Stimulated activated CD8-positive, alpha-beta memory T cell treated with anti-CD3 and anti-CD28 coated beads, Interleukin-4, amount 100 ng/mL, for 24 hours (primary cell): Measurements from ENCODE around the gene MGME1.

Experiments used
- DNase-seq: peaks from one replicate; pipeline ENCODE4 v3.0.0-alpha.2; 2020; ENCODE audit warnings: low read depth

Gene MGME1

DNA sequence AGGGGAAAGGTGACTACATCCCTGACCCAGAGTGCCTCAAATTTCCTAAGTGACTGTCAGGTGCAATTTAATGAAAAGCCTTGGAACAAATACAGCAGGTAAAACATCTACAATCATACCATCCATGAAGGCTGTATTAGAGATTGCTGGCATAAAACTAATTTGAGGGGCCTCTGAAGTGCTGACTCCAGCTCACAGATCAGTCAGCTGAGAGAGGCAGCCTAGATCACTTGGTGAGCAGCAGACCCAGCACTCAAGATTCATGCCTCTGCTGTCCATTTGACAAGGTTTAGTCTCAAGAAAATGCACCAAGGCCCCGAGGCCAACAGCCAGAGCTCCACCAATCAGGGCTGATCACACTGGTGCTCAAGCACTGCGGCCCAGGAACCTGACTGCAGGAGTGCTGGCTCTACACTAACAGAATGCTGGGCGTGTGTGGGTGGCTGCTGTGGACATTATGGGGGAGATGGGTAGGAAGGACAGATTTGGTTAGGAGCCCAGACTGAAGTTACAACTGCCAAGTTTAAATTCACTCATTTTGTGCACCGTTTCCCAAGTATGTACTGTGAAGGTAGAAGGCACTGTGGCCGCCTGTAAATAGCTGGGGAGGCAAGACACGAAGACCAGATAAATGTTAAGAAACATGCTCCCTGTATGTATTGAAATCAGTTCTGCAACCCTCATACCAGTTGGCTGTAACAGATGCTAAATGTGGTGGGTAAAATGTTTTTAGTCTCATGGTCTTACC, 28.4 kb upstream of the MGME1 start:
- DNase-seq = no peak

DNA sequence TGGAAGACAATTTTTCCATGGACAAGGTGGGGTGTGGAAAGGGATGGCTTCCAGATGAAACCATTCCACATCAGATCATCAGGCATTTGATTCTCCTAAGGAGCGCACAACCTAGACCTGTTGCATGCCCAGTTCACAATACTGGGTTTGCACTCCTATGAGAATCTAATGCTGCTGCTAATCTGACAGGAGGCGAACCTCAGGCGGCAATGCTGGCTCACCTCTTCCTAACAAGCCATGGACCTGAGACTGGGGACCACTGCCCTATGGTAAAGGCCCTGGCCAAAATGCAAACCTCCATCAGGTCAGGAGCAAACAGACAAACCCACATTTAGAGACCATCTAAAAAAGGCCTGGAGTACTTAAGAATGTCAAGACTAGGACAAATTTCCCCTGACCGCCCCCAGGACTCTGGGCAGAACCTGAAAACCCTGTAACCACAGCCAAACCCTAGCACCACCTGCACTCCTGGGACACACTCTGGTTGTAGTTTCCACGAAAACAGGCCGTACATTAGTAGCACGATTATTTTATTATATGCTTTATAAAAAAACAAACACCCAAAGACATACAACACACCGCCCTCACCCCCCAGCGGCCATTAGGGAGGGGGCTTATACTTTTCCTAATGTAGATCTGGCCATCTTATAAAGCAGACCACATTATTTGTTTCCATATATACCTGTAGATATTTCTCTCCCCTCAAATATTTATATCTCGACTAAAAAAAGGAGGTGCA, 27.6 kb upstream of the MGME1 start:
- no peak for DNase-seq

DNA sequence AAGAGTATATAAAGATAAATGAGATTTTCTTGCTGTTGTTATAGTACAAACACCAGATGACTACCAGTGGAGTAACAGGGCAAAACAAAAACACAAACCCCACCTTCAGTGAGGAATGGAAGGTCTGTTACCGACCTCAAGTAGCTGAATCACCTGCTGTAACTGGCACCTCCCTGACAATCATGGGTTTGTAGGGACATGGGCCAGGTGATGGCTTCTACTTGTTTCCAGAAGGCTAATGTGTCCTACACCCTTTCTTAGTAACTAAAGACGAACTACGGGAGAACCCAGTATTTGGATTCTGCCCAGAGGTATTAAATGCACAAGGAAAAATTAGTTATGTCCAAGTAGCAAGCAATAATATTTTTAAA, 27.0 kb upstream of the MGME1 start:
- no peak for DNase-seq

DNA sequence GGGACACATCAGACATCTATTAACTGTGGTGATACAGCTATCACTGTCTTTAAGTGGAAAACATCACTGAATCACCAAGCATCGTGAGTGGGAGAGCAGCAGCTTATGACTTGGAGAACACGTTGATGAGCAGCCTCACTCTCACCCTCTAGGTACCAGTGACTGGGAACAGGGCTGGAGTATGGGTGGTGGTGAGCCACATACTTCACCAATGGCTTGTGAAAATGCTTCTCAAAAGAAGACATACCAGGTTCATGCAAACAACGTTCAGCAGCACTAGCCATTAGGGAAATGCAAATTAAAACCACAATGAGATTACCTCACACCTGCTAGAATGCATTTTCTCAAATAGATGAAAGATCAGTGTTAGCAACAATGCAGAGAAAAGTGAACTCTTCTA, 25.5 kb upstream of the MGME1 start:
- DNase-seq = no peak

DNA sequence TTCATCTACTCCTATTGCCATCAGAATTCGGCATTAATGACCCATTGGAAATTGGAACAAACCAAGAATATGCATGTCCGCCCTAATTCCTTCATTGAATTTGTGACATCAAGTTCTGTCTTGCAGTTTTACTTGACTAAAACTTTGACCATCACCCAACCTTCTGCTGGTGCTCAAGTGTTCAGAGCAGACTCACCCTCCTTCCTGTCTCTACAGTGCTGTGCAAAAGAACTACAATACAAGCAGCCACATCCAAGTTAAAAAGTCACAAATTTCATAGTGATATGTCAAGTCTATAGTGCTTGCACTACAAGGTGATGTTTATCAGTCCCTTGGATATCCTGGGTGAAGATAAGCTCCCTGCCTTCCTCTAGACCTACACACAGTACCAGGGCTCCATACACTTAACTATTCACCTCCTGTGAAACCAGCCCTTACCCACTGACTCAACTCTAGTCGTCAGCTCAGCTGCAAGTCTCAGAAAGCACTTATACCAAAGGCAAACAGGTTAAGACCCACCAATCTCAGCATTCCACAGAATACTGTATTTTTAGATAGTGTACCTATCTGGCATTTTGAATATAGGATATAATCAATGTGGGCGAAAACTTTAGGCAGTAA, 23.9 kb upstream of the MGME1 start:
- DNase-seq = no peak

DNA sequence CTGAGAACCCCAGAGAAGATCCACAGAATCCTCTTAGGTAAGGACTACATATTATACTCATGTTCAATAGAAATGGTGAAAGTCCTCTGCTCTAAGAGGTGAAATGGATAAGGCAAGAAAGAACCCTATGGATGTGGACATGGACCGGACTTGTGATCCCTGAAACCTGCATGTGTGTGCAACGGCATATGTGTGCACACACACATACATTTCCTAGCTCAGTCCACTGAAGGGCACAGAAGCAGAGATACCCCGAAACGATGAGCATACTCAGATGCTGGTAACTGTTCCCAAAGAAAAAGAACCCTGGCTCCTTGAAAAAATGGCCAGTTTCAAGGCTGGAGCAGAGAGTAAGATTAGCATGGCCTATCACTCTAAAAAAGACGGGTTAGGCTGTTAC, 22.8 kb upstream of the MGME1 start:
- DNase-seq = no peak

DNA sequence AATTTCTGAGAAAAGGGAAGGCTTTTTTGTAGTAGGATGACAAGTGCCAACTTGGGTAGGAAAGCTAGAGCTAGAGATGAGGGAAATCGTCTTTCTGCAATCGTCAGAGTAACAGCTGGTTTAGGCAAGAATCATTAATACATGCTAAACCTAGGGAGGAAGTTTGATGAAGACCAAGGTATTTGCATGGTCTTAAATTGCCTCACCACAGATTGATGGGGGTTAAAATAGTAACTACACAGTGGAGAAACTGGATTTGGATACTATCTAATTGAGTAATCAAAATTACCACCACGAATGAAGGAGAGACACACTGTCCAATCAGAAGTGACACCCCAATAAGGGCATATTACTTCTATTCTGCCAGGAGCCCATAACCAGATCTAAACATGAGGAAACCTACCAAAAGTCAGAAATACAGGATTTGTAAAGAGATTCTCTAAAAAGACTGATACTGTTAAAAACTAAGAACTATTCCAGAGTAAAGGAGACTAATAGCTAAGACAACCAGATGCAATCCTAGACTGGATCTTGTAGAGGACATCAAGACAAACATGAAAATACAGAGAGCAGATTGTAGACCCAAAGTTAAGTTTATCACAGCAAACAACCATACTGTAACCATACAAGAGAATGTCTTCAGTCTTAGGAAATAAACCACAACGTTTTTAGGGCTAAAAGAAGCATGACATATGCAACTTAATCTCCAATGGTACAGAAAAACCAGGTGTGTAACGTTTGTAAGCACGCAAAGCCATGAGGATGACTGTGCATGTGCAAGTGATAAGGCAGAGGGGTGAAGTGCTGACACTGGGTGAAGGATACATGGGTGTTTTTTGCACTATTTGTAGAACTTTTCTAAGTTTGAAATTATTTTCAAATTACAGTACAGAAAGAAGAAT, 22.0 kb upstream of the MGME1 start:
- DNase-seq = no peak

DNA sequence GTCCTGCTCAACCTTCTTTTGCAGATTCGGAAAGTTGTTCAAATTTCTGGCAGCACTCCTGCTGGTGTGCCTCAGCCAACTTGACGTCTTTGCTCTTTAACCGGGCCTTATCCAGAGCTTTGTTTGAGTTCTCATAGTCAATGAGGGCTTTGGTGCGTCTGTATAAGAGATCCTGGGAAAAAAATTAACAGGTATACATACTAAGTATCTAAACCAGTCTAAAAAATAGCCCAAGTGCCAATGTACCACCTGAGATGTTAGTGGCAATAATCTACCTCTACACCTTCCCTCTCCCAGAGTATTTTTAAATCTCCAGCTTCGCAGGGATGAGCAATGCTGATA, 21.4 kb upstream of the MGME1 start:
- no peak for DNase-seq

DNA sequence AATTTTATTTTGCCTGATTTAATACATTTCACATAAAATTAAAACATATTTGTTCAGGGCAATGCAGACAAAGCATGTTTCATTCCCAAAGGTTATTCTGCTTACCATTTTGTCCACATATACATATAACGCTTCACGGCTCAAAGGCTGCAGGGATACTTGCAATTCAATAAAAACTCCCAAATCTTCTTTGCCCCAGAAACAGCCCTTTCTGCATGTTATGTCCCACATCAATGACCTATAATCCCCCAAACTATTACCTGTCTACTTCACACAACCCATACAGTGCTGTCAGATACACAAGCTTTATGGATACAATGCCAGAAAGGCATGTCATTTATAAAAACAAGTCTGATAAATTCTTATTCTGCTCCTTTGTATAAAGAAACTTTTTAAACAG, 20.4 kb upstream of the MGME1 start:
- DNase-seq = no peak

DNA sequence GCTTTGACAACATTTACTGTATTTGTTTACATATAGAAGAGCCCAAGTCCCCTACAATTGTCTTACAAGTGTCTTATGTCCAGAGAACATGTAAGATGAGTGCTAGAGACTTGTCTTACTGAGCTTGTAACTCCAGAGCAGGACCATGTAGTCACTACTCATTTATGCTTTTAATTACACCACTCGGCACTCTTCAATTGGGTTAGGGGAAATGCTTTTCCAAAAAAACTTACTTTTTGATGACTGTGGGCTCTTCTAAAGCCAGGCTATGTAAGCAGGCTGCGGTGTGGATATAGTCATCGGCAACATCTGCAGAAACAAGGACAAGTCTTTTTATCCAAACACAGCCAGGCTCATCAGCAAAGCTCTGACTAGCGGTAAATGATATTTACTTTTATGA, 18.9 kb upstream of the MGME1 start:
- no peak for DNase-seq

DNA sequence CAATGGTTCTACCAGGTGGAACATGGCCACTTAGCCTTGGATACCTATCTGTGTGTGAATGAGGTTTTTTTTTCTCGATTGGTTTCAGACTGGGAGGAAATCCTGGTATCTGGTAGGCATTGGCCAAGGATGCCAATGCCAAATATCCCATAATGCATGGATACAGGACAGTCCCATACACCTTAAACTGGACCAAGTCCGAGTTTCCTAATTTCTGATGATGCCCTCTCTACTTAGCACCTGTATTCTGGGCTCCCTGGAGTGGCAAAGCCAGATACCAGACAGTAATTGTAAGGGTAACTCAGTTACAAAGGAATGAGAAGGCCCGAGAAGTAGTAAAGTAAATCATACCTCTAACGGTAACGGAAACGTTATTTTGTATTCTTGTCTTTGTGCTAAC, 18.1 kb upstream of the MGME1 start:
- no peak for DNase-seq

DNA sequence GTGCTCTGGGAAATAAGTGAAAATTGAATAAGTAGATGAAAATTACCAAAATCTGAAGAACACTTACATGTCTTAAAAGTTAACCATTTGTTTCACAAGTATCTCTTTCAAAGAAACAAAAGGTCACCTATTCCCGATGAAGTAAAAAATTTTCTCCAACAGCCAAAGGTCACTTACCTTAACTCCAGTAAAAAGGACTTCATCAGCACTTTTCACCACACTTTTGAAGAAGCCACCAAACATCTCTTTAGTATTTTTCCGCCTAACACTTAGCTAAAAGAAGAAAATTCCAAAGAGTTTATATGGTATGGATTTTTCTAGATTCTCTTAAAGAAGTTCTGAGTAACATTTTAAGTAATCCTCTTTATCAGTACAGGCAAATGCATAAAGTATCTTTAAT, 17.5 kb upstream of the MGME1 start:
- no peak for DNase-seq

DNA sequence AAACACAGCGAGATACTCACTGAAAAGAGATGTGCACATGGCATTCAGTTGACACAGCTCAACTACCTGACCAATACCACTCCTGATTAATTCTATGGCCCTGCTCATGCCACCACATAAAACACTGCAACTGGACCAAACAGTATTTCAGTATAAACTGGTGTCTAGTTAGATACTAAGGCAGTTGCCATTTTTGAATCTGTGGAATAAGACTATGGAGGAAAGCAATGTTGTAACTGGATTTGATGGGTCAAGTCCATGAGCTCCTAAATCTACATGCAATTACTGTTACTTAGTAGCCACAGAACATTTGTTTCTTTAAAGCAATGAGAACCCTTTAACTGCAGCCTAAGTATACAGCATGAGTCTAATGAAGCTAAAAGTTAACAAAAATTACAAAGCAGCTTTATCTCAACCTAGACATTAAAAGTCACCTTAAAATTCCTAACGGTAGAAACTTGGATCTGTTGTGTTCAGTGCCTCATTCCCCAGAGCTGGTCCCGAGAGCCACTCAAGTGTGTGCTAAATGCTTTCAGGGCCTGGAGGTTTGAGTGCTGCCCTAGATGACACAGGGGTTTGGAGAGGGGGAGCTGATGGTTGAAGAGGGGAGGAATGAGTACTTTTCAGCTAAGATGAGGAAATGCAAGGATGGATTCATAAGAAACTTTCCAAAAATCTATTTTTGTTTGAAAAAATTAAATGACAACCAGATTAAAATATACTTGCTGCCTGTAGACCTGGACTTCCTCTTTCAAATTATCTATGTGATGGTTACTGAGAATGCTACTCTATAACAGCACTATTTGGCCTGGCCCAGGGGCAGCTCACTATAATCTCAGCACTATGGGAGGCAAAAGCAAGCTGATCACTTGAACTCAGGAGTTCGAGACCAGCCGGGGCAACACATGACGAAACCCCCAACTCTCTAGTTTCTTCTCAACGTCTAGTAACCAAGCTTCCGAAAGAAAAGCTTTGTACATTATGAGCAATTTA, 15.8 kb upstream of the MGME1 start:
- no peak for DNase-seq

DNA sequence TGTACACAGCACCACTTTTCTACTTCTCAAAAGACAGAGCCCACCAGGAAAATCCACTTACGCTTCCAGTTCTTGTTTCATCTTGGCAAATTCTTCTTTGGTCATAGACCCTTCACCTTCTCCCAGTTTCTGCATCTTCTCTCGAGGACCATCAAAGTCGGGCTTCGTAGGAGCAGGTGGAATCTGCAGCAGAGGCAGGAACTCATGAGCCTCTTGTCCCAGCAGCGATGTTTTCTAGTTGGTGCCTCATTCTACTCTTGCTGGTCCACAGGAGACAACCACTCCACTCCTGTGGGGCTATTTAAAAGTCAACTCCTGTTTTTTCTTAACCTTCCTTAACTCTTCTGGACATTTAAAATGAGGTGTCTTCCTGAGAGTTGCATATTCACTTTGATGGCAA, 14.9 kb upstream of the MGME1 start:
- DNase-seq = no peak

DNA sequence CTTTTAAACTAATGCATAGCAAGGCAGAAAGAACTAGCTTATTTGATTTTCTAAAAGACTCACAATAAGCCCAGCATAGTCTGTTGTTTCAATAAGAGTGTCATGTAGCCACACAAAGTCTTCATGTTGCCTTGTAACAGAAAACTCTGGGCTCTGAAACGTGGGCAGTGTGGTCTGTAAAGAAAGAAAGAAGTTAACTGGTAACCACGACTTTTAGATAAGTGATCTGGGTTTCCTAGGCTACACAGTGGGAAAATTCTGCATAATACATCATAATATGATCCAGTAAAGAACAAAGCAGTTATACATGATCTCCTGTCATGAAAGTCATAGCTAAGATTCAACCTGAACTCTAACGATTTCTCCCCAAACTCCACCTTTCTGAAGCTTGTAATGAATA, 13.5 kb upstream of the MGME1 start:
- DNase-seq = no peak

DNA sequence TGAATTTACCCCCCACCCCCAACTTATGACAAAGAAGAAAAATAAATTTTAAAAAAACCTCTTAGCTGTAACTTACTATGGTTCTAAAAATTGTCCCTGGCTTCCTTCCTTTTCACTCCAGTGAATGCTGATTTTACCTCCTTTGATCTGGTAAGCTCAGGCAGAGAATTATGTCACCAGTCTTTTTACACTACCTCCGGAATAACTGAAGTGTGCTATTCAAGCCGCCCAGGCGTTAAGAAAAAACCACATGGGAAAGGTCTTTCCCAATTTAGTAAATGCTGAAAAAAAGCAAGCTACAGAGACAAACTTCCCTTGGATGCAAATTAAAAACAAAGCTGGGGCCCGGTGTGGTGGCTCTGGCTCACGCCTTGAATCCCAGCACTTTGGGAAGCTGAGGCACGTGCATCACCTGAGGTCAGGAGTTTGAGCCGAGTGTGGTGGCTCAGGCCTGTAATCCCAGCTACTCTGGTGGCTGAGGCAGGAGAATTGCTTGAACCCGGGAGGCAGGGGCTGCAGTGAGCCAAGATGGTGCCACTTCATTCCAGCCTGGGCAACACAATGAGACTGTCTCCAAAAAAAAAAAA, 12.6 kb upstream of the MGME1 start:
- no peak for DNase-seq

DNA sequence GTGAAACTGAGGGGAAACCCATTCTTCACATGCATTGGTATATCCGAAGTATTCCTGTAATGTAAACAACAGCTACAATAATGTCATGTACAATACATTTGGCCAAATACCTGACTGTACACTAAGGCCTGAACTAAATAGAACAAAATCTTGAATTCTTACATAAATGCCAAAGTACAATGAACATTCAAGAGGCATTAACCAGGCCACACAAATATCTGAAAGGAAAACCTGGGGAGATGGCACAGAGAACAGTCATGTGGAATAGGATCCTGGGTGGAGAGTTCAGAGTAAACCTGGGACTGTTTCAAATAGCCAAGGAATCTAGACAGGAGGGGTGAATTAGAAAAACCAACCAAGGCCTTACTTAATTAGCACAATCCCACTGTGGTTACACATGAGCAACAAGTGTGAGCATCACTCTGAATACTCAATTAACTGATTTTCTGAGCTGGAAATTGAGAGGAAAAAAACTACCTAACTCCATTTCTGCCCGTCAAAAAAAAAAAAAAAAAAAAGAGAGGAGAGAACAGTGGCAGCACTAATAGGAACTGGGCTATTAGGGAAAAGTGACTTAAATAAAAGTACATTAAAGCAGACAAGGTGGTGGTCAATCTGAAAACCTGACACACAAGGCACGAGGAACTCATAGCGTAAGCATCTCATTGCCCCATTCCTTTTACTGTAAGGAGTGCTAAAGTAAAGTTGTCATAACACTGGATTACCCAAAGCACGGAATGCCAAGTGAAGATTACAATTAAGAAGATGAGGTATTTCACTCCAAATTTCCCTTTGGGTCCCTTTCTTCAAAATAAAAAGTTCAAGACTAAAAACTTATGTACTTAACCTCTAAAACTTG, 11.1 kb upstream of the MGME1 start:
- no peak for DNase-seq

DNA sequence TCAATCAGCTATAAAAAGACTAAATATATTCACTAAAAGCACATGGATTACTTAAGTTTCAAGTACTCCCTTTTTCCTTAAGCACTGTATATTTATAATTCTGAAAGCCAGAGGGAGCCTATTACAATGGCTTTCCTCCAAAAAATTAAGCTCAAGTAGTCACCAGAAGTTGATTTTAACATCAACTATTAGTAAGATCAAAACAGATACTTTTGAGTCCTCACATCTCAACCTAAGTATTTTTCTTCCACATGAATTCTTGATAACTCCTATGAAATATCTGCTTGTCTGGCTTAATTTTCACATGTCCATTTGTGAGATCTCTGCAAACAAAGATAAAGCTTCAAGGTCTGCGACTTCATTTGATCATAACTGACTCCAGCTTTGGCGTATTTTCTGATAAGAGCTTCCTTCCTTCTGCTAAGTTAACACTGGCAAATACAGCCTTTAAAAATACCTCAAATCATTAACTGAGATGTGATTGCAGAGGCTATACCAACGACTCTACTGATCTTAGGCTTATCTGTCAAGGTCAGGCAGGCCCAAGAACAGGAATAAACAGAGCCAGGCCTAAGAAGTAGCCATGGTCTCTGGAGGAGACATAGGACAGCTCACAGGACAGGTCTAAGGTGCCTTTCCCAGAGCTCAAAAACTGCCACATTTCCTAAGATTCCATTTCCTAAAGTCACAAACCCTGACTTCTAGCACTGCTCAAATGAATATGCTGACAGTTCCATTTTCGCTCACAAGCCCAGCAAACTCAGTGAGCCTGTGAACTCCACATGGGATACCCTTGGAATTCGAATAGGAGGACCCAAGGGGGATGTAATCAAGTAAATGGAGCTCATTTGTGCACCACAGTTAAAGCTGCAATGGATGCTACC, 10.2 kb upstream of the MGME1 start:
- DNase-seq = no peak

DNA sequence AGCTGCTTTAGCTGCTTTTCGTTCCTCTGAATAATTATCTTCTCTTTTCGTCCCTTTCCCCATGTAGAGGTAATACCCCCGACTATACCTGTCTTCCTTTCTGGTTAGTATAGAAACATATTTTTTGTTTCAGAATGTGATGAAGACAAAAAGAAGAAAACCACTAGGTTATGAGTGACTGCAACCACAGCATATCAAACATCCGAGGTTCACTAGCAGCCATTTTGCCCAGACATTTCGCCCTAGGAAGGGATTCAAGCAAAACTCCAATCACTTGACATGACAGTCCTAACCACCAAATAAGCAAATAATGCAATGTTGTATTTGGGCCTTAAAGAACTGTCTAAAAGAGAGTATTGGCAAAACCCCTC, 9.6 kb upstream of the MGME1 start:
- no peak for DNase-seq
